Uterus (tissue), 2 donors: ENCODE data around the gene ORM2.
"Not testable (repeated sequence)": the region's sequence is repeated elsewhere in the genome, so short reads cannot be mapped to it uniquely, and the experiment has no call there.

Source experiments
- POLR2A ChIP-seq, 2 donors: fragments of 450-650 bp; IDR thresholded peaks; one replicate each; pipeline ENCODE4 v1.6.1; 2016; ENCODE audit warnings: antibody characterized with exemption in 2 of 2, mild to moderate bottlenecking in 1 of 2, moderate library complexity in 1 of 2
- TF ChIP-seq, protein P1 (sequence below), 4 experiments: fragments of 200-600 bp in 2 of 4; fragments of 450-650 bp in 2 of 4; sonication (generic) in 2 of 4; IDR thresholded peaks; one replicate each; pipeline ENCODE4 v1.5.1; 2016 to 2019; ENCODE audit warnings: antibody characterized with exemption in 4 of 4, mild to moderate bottlenecking in 2 of 4, moderate library complexity in 1 of 4

GRCh38 chr9:114324965-114325364 lies 4.7 kb upstream of the ORM2 start:
- not testable (repeated sequence) for TF ChIP-seq POLR2A (IDR thresholded peaks at IDR 0.05)
- TF ChIP-seq, protein P1, sequence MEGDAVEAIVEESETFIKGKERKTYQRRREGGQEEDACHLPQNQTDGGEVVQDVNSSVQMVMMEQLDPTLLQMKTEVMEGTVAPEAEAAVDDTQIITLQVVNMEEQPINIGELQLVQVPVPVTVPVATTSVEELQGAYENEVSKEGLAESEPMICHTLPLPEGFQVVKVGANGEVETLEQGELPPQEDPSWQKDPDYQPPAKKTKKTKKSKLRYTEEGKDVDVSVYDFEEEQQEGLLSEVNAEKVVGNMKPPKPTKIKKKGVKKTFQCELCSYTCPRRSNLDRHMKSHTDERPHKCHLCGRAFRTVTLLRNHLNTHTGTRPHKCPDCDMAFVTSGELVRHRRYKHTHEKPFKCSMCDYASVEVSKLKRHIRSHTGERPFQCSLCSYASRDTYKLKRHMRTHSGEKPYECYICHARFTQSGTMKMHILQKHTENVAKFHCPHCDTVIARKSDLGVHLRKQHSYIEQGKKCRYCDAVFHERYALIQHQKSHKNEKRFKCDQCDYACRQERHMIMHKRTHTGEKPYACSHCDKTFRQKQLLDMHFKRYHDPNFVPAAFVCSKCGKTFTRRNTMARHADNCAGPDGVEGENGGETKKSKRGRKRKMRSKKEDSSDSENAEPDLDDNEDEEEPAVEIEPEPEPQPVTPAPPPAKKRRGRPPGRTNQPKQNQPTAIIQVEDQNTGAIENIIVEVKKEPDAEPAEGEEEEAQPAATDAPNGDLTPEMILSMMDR (IDR thresholded peaks at IDR 0.05): not testable (repeated sequence)
